ENCODE data around the gene CD70.
"Not testable (repeated sequence)": the region's sequence is repeated elsewhere in the genome, so short reads cannot be mapped to it uniquely, and the experiment has no call there.

Gene CD70, protein sequence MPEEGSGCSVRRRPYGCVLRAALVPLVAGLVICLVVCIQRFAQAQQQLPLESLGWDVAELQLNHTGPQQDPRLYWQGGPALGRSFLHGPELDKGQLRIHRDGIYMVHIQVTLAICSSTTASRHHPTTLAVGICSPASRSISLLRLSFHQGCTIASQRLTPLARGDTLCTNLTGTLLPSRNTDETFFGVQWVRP

DNA sequence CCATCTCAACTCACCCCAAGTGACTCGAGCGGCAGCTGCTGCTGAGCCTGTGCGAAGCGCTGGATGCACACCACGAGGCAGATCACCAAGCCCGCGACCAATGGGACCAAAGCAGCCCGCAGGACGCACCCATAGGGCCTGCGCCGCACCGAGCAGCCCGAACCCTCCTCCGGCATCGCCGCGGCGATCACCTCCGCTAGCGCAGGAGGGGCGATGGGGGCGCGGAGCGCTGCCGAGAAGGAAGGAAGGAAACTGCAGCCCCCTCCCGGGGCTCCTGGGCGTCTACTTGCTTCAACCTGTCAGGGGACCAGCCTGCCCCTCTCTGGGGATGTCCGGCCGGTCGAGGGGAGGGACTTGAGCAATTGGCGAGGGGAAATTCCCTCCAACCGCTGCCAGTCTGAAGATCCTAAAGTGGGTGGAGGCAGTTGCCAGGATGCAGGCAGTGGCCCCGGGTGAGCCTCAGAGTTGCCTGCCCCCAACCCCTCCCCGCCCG, at the start of gene CD70:
Gene CD70, minus strand, starts transcription at position 324 of the 493 bp plus-strand sequence. Its CDS starts 148 bp downstream, at position 176.
- DNase-seq (ENCODE audit: low spot score), result no peak

DNA sequence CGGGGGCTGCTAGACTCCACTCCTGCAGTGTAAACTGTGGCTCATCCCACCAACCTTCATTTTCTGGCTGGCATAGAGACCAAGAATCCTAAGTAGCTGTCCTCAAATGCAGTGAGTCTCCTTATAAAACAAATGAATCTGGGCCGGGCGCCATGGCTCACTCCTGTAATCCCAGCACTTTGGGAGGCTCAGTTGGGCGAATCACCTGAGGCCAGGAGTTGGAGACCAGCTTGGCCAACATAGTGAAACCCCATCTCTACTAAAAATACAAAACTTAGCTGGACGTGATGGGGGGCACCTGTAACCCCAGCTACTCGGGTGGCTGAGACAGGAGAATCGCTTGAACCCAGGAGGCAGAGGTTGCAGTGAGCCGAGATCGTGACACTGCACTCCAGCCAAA, 49.4 kb upstream of the CD70 start:
- not testable (repeated sequence) for DNase-seq (ENCODE audit: low spot score)

DNA sequence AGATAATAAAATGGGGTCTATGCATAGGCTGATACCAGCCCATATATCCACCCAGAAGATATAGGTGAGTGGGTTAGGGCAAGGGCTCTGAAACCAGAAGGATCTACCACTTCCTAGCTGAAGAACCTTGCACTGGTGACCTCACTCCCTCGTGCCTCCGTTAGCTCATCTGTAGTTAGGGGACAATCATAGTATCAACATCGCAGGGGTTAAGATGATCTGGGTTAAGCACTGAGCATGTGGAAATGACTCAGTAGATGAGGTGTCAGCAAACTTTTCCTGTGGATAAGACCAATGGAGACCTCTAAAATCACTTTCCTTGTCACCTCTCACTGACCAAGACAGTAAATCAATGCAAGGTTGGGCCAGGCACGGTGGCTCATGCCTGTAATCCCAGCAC, 48.5 kb upstream of the CD70 start:
- peak; percentile 82 for DNase-seq (ENCODE audit: low spot score)

DNA sequence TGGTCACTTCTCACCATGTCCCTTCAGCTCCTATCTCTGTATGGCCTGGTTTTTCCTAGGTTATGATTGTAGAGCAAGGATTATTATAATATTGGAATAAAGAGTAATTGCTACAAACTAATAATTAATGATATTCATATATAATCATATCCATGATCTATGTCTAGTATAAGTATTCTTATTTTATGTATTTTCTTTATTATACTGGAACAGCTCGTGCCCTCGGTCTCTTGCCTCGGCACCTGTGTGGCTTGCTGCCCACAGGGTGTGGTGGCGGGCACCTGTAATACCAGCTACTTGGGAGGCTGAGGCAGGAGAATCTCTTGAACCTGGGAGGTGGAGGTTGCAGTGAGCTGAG, 42.5 kb upstream of the CD70 start:
- DNase-seq (ENCODE audit: low spot score), result not testable (repeated sequence)

DNA sequence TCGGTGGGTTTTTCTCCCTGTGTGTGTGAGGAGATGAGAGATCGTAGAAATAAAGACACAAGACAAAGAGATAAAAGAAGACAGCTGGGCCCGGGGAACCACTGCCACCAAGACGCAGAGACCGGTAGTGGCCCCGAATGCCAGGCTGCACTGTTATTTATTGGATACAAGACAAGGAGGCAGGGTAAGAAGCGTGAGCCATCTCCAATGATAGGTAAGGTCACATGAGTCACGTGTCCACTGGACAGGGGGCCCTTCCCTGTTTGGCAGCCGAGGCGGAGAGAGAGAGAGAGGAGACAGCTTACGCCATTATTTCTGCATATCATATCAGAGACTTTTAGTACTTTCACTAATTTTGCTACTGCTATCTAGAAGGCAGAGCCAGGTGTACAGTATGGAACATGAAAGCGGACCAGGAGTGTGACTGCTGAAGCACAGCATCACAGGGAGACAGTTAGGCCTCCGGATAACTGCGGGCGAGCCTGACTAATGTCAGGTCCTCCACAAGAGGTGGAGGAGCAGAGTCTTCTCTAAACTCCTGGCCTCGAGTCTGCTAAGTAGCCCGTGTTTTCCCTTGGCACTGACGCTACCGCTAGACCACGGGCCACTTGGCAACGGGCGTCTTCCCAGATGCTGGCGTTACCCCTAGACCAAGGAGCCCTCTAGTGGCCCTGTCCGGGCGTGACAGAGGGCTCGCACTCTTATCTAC, 42.0 kb upstream of the CD70 start:
- peak; percentile 79 for DNase-seq (ENCODE audit: low spot score)

DNA sequence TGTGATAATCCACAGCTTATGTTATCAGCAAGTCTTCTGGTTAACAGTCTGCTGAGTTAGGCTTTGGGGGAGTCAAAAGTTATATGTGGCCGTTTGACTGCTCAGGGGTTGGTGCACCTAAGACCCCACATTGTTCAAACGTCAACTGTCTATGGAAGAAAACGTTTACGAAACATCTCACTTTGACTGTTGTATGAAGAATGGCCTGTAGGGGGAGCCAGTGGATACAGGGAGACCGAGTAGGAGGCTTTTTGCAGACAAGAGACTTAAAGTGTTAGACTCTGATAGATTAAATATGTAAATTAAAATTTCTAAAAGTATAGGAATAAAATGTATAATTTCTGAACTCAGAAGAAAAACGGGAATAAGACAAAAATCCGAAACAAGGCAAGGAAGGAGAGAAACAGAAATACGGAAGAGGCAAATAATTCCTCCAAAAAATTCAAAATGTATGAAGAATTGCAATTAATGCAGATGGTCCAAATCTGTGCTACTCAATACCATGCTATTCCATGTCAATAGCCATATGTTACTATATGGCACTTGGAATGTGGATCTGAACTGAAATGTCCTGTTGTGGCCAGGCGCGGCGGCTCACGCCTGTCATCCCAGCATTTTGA, 41.2 kb upstream of the CD70 start:
- peak; percentile 78 for DNase-seq (ENCODE audit: low spot score)

DNA sequence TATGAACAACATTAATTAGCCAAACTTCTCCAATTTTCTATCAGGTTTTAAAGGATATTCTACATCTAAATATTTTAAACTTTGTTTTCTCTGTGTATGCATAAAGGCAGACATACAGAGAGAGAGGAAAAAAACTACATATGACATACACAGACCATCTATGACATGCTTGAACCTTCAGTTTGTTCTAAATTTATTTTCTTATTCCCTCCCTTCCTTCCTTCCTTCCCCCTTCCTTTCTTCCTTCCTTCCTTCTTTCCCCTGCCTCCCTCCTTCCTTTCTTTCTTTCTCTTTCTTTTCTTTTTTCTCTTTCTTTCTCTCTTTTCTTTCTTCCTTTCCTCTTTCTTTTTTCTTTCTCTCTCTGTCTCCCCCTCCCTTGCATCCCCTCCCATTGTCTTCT, 35.8 kb upstream of the CD70 start:
- DNase-seq (ENCODE audit: low spot score), result no peak

DNA sequence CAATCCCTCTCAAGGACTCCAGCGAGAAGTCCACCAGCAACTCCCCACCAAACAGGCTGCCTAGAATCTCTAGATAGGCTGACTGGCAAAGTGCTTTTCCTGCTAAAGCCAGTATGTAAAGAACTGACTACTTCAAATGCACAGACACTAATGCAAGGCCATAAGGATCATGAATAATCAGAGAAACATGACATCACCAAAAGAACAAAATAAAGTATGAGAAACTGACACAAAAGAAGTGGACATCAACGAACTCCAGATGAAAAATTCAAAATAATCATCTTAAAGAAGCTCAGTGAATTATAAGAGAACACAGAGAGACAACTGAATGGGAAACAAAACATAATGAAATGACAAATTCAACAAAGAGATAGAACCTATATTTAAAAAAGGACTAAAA, 26.4 kb upstream of the CD70 start:
- no peak for DNase-seq (ENCODE audit: low spot score)

DNA sequence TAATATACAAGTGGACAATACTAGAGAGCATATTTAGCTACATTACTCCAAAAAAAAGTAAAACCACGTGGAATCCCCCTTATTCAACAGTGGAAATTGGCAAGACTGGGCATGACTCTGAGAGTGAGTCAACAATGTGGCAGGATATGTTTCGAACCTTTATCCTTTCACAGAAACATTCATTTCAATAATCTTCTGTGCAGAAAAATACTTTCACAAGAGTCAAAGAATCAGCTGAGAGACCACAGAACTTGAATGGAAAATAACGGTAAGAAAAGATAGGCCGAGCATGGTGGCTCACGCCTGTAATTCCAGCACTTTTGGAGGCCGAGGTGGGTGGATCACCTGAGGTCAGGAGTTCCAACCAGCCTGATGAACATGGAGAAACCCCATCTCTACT, 25.1 kb upstream of the CD70 start:
- DNase-seq (ENCODE audit: low spot score), result no peak

DNA sequence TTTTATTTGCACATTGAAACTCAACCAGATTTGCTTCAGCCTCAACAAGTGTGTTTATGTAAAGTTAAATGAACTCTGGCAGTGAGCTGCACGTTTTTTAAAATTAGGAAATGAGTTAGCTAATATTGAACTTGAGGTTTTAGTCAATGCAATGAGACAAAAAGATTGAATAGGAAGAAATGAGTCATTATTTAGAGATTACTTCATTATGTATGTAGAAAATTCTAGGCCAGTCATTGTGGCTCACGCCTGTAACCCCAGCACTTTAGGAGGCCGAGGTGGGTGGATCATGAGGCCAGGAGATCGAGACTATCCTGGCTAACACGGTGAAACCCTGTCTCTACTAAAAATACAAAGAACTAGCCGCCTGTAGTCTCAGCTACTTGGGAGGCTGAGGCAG, 22.8 kb upstream of the CD70 start:
- DNase-seq (ENCODE audit: low spot score), result peak; percentile 45

DNA sequence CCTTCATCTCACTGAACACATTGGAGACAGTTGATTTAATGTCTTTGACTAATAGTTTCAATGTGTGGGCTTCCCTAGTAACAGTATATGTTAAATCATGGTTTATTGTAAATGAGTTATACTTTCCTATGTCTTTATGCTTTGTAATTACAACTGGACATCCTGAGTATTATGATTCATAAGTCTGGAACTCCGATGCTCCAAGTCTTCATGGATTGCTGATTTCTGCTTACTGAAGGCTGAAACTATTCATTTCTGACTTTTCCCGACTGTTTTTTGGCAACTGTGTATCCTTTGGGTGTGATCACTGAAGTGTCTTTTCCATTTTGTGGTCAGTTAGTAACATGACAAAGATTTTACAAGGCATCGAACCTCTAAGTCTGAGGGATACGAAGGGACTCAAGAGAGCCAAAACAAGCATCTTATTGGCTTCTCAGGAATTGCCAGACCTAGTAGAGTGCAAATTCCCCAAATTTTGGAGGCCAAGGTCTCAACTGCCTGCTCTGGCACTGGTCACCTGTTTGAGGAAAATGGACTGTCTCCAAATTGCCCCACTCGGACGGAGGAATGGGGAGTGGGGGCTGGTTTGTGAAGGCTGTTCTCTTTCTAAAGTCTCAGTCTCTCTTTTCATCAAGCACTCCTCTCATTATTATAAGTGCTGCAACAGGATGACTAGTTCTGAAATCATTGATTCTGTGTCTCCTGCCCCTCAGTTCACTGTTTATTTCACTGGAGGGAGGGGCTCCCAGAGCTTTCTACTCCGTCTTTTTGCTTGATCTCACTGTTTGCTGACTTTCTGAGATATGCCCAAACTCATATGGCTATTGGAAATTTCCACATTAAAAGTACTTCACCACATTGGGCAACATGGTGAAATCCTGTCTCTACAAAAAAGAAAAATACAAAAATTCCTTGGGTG, 20.2 kb upstream of the CD70 start:
- DNase-seq (ENCODE audit: low spot score), result peak; percentile 87

DNA sequence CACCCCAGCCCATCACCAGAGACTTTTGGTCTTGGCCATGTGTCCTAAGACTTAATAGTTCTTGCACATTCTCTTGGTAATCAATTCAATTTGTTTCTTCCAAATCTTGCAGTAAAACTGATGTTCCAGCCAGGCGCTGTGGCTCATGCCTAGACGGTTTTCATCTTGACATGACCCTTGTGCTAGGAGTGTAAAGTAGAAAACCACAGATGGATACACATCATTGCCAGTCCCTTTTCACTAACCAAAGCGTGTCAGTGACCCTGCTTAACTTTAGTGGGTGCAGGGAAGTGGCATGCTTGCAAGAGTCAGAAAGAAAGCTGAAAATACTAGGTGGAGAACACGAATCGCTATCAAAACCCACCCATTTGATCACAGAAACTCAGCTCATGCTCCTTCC, 18.0 kb upstream of the CD70 start:
- no peak for DNase-seq (ENCODE audit: low spot score)

DNA sequence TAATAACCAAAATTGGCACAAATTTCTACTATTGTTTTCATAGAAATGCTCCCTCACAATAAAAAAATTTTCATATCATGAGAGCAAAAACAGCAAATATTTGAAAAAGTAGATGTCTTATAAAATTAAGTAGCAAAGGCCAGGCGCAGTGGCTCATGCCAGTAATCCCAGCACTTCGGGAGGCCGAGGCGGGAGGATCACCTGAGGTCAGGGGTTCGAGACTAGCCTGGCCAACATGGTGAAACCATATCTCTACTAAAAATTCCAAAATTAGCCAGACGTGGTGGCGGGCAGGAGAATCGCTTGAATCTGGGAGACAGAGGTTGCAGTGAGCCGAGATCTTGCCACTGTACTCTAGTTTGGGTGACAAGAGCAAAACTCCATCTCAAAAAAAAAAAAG, 17.2 kb upstream of the CD70 start:
- DNase-seq (ENCODE audit: low spot score), result not testable (repeated sequence)

DNA sequence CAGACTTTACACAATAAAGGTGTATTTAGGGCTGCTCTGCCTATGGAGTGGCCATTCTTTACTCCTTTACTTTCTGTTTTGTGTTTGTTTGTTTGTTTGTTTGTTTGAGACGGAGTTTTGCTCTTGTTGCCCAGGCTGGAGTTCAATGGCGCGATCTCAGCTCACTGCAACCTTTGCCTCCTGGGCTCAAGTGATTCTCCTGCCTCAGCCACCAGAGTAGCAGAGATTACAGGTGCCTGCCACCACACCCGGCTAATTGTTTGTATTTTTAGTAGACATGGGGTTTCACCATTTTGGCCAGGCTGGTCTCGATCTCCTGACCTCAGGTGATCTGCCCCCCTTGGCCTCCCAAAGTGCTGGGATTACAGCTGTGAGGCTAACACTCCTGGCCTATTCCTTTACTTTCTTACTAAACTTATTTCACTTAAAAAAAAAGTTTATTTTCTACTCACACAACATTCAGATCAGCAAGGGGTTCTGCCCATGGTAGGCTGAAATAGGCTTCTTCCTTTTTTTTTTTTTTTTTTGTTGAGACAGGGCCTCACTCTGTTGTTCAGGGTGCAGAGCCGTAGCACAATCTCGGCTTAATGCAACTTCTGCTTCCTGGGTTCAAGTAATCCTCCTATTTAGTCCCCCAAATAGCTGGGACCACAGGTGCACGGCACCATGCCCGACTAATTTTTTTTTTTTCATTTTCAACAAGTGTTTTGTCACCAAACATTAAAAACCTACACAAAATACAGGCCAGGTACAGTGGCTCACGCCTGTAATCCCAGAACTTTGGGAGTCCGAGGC, 15.5 kb upstream of the CD70 start:
- DNase-seq (ENCODE audit: low spot score), result not testable (repeated sequence)

DNA sequence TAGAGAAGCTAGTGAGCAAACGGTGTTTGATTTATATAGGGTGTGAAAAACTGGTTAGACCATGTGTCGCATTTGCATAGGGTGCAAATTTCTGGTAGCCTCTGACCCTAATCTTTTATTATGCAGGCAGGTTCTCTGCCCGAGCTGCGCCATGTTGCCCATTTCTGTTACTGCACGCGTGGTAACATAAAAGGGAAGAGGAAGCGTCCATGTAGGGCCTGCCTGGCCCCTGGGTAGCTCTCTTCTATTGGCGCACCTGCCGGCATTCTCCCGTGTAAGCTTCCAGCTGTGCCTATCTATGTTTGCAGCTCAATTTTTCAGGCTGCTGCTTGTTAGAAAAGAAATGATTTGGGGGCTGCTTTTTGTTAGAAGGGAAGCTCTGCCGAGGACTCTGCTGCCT, 14.0 kb upstream of the CD70 start:
- DNase-seq (ENCODE audit: low spot score), result no peak

DNA sequence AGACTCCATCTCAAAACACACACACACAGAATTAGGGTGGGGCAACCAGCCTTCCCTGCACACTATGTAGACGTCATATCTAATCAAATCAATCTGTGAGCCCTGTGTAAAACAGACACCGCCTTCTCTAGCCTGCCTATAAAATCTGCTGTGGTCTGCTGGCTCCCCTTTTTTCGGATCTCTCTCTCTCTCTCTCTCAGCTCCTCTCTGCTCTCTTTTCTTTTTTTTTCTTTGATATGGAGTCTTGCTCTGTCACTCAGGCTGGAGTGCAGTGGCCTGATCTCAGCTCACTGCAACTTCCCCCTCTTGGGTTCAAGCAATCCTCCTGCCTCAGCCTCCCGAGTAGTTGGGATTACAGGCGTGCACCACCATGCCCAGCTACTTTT, 11.8 kb upstream of the CD70 start:
- no peak for DNase-seq (ENCODE audit: low spot score)

DNA sequence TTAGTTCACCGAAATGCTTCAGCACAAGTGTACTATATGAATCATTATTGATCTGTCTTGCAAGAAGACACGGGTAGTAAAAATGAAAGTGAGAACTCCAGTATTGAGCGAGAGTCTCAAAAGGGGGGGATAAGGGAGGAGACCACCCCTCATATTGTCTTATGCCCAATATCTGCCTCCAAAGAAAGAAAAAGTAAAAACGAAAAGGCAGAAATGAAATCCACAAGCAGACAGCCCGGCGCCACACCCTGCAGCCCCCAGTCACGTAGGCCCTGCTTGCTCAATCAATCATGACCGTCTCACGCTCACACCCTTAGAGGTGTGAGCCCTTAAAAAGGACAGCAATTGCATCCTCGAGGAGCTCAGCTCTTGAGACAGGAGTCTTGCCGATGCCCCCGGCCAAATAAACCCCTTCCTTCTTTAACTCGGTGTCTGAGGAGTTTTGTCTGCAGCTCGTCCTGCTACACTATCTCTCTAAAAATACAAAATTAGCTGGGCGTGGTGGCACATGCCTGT, 10.6 kb upstream of the CD70 start:
- not testable (repeated sequence) for DNase-seq (ENCODE audit: low spot score)

DNA sequence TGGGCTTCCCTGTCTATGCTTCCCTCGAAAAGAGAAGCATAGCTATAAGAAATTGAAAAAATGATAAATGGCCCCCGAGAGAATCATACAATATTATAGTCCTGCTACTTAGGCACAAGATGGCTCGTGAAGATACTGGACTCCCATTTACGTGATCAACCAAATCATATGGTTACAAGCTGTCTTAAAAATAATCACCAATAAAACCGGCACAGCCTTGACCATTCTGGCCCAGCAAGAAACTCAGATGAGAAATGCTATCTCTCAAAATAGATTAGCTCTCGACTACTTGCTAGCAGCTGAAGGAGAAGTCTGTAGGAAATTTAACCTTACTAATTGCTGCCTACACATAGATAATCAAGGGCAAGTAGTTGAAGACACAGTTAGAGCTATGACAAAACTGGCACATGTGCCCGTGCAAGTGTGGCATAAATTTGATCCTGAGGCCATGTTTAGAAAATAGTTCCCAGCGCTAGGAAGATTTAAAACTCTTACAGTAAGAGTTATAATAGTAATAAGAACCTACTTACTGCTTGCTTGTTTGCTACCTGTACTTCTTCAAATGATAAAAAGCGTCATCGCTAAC, 10.1 kb upstream of the CD70 start:
- DNase-seq (ENCODE audit: low spot score), result not testable (repeated sequence)

DNA sequence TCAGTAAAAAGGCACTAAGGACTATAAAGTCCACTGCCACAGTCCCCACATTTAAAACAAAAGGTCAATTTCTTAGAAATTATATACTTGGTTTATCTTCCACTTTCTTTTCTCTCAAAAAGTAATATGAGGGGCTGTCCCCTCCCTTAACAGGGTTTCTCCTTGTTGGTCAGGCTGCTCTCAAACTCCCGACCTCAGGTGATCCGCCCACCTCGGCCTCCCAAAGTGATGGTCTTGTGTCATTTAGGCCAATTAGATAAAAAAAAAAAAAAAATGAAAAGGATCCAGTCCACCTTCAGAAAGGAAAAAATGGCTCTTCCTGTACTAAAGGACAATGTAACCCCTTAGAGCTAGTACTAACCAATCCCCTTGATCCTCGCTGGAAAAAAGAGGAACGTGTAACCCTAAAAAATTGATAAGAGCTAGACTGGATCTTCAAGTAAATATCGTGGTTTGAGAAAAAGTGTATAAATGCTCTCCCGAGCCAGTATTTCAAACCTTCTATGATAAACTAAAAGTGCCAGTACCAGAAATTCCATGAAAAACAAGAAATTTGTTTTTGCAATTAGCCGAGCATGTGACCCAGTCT, 9.0 kb upstream of the CD70 start:
- no peak for DNase-seq (ENCODE audit: low spot score)

DNA sequence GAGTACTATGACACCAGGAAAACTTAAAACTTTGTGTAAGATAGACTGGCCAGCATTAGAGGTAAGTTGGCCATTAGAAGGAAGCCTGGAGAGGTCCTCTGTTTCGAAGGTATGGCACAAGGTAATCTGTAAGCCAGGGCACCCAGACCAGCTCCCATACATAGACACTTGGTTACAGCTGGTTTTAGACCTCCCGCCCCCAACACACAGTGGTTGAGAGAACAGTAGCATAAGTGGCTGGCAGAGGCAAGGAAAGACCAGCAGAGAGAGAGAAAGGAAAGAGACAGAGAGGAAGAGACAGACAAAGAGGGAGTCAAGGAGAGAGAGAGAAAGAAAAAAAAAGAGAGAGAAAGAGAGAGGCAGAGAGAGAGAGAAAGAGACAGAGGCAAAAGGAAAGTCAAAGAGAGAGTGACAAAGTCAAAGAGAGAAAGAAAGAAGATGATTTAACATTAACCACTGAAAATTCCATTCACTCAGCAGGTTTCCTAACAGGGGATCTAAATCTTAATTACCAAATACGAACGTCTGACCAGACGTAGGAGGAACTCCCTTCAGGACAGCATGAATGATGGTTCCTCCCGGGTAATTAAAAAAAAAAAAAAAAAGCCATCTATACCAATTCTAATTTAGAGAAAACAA, 7.4 kb upstream of the CD70 start:
- DNase-seq (ENCODE audit: low spot score), result not testable (repeated sequence)

Measured in RKO (cell line).